Measurements from ENCODE around the gene CEP20. TPM values are rescaled to one million over a fixed set of nuclear protein-coding genes. Genes with fewer than 3 reads are reported as not detected.

CEP20 gene
- polyA plus RNA-seq, 2 of the 4 experiments (the other 2 are of a cell fraction): 58.7 to 97.5 TPM

GRCh38 chr16:15837761-15838160 is 50.6 kb downstream of the CEP20 start:
- ATAC-seq (no peak), DNase-seq (ENCODE audit: low read depth in 1 of 2, low spot score in 1 of 2) (no peak), FAIRE-seq (no peak)
- Histone ChIP-seq H3K27ac (no peak overlapping the region), H3K4me3 (no peak overlapping the region), H3K4me2 (no peak overlapping the region), H3K9me3 (no peaks in the 10 kb centered on the region), H3K4me1 (no peaks in the 10 kb centered on the region)
- TF ChIP-seq MYC (IDR thresholded peaks at IDR 0.05; ENCODE audit: borderline replicate concordance, low read length) (no peak), RAD21 (conservative IDR thresholded peaks at IDR 0.05 in 1 of 2, IDR thresholded peaks at IDR 0.05 in 1 of 2) (no peak), HOXB5 (CRISPR knock-in tag; IDR thresholded peaks at IDR 0.05) (no peak)
- ChIA-PET CTCF (interaction anchor here (0.8 to 2.4 kb wide), 2 partner anchors 16 to 60 kb away, joined by 4 to 11 read pairs; no protein-coding TSS in a partner anchor), POLR2A (no interaction called here)
- WGBS (ENCODE audit: missing lambda C conversion rate): 84% methylated on average over 11 of the region's 11 CpGs

GRCh38 chr16:15836965-15837611 is 51.3 kb downstream of the CEP20 start:
- no peak for ATAC-seq
- no peak overlapping the region for H3K27ac ChIP-seq
- 74% methylated on average over 10 of the region's 10 CpGs for WGBS (ENCODE audit: missing lambda C conversion rate)
- H3K9me3 ChIP-seq: no peaks in the 10 kb centered on the region
- ChIA-PET POLR2A (no interaction called here), CTCF (interaction anchor here (0.8 to 2.4 kb wide), 3 partner anchors 10 to 59 kb away, joined by 4 to 11 read pairs (median 5); no protein-coding TSS in a partner anchor)
- no peak overlapping the region for H3K4me3 ChIP-seq
- H3K4me2 ChIP-seq: no peak overlapping the region
- no peak for TF ChIP-seq TFCP2L1 (CRISPR knock-in tag; IDR thresholded peaks at IDR 0.05)
- TF ChIP-seq PBX3 (IDR thresholded peaks at IDR 0.05): no peak
- TF ChIP-seq HOXB5 (CRISPR knock-in tag; IDR thresholded peaks at IDR 0.05): no peak
- no peak for TF ChIP-seq GATA3 (IDR thresholded peaks at IDR 0.05; ENCODE audit: borderline replicate concordance)
- no peak for TF ChIP-seq BHLHE40 (IDR thresholded peaks at IDR 0.05; ENCODE audit: low read depth, low read length)
- TF ChIP-seq POLR2AphosphoS2 (conservative IDR thresholded peaks at IDR 0.05; ENCODE audit: low read length): no peak
- TF ChIP-seq EHF (CRISPR knock-in tag; IDR thresholded peaks at IDR 0.05): no peak
- TF ChIP-seq HOXA7 (CRISPR knock-in tag; IDR thresholded peaks at IDR 0.05): no peak
- no peak for TF ChIP-seq ELK1 (IDR thresholded peaks at IDR 0.05; ENCODE audit: low read depth, low read length)
- no peak for TF ChIP-seq EP300 (IDR thresholded peaks at IDR 0.05)
- TF ChIP-seq ZC3H11A (IDR thresholded peaks at IDR 0.05): no peak
- no peak for TF ChIP-seq BCL3 (IDR thresholded peaks at IDR 0.05)
- no peak for TF ChIP-seq HDAC2 (IDR thresholded peaks at IDR 0.05)
- DNase-seq (ENCODE audit: low read depth in 1 of 2, low spot score in 1 of 2): no peak
- no peaks in the 10 kb centered on the region for H3K4me1 ChIP-seq
- FAIRE-seq: no peak

- 75% methylated on average over 6 of the region's 6 CpGs for WGBS (ENCODE audit: missing lambda C conversion rate)
- DNase-seq (ENCODE audit: low read depth in 1 of 2, low spot score in 1 of 2) (no peak), FAIRE-seq (no peak), ATAC-seq (no peak)
- Histone ChIP-seq H3K27ac (no peak overlapping the region), H3K9me3 (no peaks in the 10 kb centered on the region), H3K4me3 (no peak overlapping the region), H3K4me2 (no peak overlapping the region), H3K4me1 (no peaks in the 10 kb centered on the region)
- POLR2A ChIA-PET: no interaction called here
- CTCF ChIA-PET: interaction anchor here (0.6 to 2.4 kb wide), 3 partner anchors 9 to 102 kb away, joined by 3 to 11 read pairs (median 5); no protein-coding TSS in a partner anchor
- TF ChIP-seq BCL3 (IDR thresholded peaks at IDR 0.05): no peak
- no peak for TF ChIP-seq POLR2AphosphoS2 (conservative IDR thresholded peaks at IDR 0.05; ENCODE audit: low read length)
- TF ChIP-seq ZC3H11A (IDR thresholded peaks at IDR 0.05): no peak
- TF ChIP-seq CBX8 (IDR thresholded peaks at IDR 0.05): no peak
- TF ChIP-seq NPAS2 (CRISPR knock-in tag; IDR thresholded peaks at IDR 0.05; ENCODE audit: borderline replicate concordance): no peak
- TF ChIP-seq ELK1 (IDR thresholded peaks at IDR 0.05; ENCODE audit: low read depth, low read length): no peak
- TF ChIP-seq ATOH8 (CRISPR knock-in tag; IDR thresholded peaks at IDR 0.05; ENCODE audit: low read depth): no peak
- no peak for TF ChIP-seq RFX5 (IDR thresholded peaks at IDR 0.05)
- no peak for TF ChIP-seq SREBF2 (IDR thresholded peaks at IDR 0.05)
- no peak for TF ChIP-seq CHD4 (IDR thresholded peaks at IDR 0.05; ENCODE audit: borderline replicate concordance)
- no peak for TF ChIP-seq RCOR1 (IDR thresholded peaks at IDR 0.05; ENCODE audit: low read depth, low read length)
- TF ChIP-seq HMGXB4 (CRISPR knock-in tag; IDR thresholded peaks at IDR 0.05; ENCODE audit: borderline replicate concordance): no peak
- no peak for TF ChIP-seq MAX (IDR thresholded peaks at IDR 0.05)
These were observed 52.3 kb downstream of the CEP20 start for GRCh38 chr16:15836074-15836473.

Measured in A549 (cell line).